NT2/D1 (cell line): Measurements from ENCODE around the gene EGFR.
"Not testable (repeated sequence)": the region's sequence is repeated elsewhere in the genome, so short reads cannot be mapped to it uniquely, and the experiment has no call there.

Source experiments
- SUZ12 ChIP-seq: IDR thresholded peaks from 2 replicates; pipeline ENCODE4 v1.6.1; 2011; ENCODE audit not compliant: insufficient read length, insufficient read depth; ENCODE audit errors: extremely low read depth
- YY1 ChIP-seq: IDR thresholded peaks from 2 replicates; pipeline ENCODE4 v1.6.1; 2011; ENCODE audit not compliant: insufficient read length, insufficient read depth

- TF ChIP-seq SUZ12, YY1: not testable (repeated sequence)
These were observed 16.6 kb downstream of the EGFR start for GRCh38 chr7:55035410-55035809.
